Putamen (tissue), 1 donor: ENCODE measurements around the gene STC2.
"Not testable (repeated sequence)": the region's sequence is repeated elsewhere in the genome, so short reads cannot be mapped to it uniquely, and the experiment has no call there.

Experiments
- DNase-seq: peaks from one replicate; pipeline ENCODE4 v3.0.0-alpha.2; 2016; ENCODE audit warnings: low spot score

Gene STC2, protein sequence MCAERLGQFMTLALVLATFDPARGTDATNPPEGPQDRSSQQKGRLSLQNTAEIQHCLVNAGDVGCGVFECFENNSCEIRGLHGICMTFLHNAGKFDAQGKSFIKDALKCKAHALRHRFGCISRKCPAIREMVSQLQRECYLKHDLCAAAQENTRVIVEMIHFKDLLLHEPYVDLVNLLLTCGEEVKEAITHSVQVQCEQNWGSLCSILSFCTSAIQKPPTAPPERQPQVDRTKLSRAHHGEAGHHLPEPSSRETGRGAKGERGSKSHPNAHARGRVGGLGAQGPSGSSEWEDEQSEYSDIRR

DNA sequence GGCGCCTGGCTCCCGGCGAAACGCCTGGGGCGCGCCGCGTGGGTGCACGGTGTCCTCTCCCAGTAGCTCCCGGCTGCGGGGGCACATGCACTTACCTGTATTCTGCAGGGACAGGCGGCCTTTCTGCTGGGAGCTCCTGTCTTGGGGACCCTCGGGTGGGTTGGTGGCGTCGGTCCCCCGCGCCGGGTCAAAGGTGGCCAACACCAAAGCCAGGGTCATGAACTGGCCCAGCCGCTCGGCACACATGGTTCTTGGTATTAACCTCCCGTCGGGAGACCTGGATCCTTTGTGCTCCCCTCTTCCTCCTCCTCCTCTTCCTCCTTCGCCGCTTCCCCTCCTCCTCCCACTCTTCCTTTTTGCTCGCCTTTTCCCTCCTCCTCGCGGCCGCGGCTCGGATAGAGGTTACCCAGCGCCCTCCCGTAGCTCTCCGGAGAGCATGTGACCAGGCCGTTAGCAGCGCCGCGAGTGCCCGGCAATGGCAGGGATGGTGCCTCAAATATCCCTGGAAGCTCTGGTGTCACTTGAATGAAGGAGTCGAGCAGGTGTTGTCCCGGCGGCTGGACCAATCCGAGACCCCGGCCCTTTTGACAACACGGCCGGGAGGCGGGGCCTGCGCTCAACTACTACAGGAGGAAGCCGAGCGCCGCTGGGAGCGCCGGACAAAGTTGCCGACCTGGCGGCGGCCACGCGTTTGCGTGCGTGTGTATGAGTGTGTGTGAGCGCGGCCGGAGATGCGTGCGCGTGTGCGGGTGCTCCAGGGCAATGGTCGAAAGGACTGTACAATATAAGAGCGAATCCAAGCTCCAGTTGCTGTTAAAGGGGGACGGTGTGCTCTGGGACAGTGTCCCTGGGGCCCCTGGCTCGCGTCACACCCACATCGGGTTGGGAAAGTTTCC is at the start of gene STC2:
STC2 (minus strand) TSS at position 467 of the 896 bp plus-strand sequence; CDS start at position 246, 221 bp downstream.
- DNase-seq: no peak

DNA sequence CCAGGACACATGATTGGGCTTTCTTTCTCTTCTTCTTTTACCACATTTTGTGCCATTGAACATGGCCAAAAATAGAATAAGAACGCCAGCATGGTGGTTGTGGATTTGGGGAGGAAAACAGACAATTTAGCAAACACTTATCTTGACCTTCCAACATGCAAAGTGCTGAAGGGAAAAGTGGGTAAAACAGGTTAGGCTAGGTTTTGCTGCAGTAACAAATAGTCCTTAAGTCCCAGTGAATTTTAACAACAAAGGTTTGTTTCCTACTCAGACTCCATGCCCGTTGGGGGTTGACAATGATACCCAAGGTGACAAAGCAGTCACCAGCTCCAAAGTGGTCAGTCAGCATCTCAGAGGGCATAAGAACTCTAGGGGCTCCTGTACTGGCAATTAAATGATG is 43.2 kb upstream of the STC2 start:
- DNase-seq: no peak

DNA sequence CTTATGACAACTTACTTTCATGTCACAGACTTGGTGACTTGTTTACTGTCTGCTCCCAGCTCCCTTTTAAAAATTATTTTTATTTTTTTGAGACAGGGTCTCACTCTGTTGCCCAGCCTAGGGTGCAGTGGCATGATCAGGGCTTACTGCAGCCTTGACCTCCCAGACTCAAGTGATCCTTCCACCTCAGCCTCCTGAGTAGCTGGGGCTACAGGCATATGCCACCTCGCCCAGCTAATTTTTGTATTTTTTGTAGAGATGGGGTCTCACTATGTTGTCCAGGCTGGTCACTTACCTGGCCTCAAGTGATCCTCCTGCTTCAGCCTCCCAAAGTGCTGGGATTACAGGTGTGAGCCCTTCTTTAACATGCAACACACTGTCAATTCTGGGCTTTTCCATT is 35.2 kb upstream of the STC2 start:
- not testable (repeated sequence) for DNase-seq

DNA sequence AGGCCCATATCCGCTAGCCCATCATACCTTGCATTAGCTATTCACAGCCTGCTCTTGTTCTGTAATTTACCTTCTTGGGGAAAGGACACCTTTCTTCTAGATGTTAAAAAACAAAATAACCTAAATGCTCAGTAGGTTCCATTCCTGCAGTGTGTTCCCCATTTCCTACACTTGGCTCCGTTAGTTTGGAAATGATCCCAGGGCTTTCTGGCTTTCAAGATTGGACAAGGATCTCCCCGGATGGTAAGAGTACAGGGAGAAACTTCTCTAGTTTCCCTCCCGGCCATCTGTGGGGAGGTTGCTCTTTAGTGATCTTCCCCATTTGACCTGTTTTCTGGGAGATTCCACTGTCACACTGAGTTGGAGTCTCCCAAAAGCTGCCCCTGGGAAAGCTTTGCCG is 27.3 kb upstream of the STC2 start:
- DNase-seq: no peak

DNA sequence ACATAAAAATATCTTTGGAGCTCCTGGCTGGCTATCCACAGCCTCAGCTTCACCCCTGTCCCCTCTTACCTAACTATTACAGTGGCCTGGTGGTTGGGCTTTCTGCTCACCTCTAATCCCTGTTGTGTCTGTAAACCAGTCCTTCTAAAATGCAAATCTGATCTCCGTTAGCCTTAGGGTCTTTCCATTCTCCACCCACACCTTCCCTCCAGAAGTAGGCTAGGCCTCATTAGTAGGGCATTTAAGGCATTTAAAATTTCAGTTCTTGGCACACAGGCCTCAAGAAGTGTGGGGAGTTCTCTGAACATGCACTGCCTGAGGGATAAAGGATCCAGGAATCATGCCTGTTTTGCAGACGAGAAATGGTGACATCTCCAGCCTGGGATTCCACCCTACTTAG is 26.4 kb upstream of the STC2 start:
- no peak for DNase-seq

DNA sequence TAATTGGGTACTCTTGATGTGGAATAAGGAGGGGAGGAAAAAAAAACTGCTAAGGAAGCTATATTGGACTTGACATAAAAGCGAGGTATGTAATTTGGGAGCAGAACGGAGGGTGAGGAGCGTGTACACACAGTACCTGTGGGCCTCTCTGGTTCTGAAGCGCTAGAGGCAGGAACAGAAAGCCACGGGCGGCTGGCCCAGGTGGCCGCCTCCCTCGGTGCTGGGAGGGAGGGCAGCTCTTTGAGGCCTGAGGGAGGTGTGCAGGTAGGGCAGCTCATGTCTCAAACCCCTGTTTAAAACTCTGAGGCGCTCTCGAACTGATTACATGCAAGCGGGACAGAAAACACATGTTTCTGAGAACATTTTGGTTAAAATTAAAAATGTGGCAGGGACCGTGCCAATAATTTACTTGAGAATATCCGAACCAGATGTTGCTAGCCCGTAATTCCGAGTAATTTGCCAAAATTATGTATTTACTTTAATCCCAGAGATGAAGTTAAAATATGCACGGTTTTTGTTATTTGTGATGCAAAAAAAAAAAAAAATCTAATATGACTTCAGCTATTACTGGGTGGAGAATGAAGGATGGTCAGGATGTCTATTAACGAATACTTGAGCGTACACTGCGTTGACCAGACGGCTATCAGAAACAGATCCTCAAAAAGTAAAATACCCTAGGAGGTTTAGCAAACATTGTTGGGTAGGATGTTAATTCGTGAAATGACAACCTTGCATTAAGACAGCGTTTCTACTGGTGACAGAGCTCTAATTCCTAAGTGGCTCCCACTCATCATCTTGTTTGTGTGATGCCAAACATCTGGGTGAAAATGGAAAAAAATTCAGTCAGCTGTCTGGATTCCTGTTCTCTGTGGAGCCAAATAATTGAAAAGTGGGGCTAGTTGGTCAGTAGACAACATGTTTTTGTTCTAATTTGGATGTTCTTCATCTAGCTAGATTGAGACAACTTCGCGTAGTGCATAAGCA is 24.4 kb upstream of the STC2 start:
- DNase-seq: no peak

DNA sequence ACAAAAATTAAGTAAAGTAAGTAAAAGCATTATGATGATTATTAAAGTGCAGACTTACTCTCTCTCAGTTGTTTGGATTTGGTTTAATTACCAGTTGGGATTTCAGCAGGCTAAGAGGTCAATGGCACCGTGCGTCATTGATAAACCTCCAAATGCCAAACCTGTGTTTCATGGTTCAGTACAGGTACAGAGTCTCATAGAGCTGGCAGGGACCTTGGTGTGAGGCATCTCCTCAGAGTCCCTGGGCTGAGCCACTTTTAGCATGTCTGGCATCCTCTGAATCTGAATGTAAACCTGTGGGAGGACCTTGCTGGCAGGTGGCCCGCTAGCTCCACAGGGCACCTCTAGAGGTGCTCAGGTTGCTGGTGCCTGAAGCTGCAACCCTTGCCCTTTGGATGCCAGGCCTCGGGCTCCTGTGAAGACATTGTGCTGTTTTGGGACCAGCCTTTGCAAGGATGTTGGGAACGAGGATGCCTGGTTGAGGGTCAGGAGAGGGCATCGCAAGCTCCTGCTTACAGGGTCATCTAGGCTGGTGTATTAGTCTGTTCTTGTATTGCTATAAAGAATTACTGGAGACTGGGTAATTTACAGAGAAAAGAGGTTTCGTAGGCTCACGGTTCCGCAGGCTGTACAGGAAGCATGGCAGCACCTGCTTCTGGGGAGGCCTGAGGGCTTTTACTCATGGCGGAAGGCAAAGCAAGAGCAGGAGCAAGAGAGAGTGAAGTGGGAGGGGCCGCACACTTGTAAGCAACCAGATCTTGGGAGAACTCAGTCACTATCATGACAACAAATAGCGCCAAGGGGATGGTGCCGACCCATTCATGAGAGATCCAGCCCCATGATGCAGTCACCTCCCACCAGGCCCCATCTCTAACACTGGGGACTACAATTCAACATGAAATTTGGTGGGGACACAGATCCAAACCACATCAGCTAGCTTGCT is 14.9 kb upstream of the STC2 start:
- no peak for DNase-seq

DNA sequence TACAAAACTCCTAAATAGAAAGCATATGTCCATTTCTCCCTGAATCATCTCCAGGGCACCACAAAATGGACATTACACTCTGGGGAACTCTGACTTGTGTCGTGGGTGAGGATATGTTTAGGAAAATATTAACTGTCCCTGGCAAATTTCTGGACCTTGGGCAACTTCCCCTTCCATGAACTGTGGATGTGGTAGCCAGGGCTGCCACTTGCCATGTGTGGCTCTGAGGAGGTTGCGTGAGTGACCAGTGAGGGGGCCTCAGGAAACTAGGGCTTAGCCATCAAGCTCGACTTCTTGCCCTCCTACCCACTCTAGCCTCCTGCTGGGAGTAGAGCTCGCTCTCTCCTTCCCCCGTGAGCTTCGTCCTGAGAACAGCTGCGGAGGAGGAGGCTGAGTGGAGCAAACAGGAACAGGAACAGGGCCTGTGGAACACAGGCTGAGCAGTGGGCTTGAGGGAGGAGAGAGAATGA is 13.8 kb upstream of the STC2 start:
- no peak for DNase-seq

DNA sequence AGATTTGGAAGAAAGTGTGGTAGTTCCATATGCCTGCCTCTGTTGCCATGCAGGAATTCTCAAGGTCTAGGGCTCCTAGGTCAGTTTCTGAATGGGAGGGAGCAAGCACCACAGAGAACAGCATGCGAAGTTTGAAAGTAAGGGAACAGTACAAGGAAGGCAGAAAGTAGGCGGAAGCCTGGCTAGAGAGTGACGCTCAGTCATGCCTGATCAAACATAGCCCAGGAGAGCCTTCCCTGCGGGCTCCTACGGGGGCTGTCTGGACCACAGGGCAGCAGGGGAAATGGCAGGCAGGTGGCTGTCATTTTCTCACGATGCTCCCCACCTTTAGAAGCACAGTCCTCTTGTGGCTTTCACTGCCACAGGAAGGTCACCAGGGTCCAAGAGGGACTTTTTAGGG is 12.8 kb upstream of the STC2 start:
- DNase-seq: no peak

DNA sequence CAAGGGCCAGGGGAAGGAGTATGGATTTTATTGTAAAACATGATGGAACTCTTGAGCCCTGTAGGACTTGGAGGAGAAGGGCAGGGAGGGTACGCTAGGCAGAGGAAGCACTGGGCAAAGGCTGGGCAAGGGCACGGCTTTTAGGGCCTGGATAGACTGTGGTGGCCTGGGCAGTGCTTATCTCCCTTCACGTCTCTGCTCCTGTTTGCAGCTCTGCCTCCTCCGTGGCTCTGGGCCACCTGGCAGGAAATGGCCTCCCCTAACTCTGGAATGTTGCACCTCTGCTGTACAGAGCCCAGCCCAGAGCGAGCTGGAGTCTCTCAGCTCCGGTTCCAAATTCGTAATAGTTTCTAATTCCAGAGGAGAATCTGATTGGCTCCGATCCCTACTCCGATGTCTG is 12.2 kb upstream of the STC2 start:
- DNase-seq: no peak

DNA sequence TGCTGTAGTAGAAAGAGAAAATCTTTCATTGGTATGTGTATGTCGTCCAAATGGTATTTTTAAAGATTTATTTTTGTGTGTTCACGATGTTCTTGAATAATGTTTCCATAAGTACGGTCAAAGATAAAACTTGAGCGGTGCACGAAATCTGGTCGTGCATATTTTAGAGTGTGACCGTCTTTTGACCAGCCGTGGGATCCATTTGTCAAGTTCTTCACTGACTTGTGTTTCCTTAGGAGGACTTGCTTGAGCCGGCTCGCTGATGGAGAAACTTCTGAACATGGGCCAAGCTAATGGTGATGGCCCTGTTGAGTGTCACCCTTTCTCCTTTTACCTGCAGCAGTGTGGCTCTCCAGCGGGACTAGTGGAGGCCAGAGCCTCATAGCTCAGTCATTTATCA is 11.1 kb upstream of the STC2 start:
- no peak for DNase-seq

DNA sequence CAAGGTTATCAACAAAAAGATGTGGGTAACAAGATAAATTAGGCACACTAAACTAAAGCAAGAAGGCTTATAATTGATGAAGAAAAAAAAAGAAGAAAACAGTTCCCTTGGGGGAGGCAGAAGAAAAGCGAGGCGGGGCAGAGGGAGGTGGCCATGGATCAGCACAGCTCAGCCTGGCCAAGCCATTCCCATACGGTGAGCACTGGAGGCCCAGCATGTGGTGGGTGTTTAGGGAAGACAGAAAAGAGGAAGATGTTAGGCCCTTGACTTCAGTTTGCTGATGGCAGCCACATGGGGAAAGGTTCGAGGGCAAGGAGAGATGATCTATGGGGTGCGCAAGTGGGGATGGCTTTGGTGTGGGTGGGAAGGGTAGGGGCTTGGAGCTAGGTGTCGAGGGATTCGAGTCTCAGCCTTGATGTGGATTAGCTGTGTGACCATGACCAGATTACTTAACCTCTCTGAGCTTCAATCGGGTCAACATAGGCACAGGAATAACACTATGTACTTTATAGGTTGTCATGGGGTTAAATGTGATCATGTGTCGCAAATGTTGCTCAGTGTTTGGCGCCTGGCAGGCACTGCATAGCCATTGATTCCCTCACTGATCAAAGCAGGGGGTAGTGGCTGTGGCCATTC is 10.3 kb upstream of the STC2 start:
- DNase-seq: no peak

DNA sequence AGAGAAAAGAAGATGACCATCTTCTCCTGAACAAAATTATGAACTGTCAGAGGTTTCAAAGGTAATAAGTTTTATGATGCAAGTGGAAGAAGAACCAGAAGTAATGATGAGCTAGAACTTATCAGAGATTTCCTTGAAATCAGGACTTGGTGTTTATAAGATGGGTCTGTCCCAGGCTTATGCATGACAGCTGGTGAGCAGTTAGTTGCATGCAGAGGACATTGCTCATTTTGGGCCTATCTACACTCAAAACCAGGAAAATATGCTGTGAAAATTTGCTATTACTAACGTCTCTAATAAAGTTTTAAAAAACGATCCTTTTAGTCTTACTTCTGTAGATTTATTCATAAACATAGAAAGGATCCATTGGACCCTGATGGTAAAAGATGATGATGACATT is 6.6 kb upstream of the STC2 start:
- DNase-seq: no peak

DNA sequence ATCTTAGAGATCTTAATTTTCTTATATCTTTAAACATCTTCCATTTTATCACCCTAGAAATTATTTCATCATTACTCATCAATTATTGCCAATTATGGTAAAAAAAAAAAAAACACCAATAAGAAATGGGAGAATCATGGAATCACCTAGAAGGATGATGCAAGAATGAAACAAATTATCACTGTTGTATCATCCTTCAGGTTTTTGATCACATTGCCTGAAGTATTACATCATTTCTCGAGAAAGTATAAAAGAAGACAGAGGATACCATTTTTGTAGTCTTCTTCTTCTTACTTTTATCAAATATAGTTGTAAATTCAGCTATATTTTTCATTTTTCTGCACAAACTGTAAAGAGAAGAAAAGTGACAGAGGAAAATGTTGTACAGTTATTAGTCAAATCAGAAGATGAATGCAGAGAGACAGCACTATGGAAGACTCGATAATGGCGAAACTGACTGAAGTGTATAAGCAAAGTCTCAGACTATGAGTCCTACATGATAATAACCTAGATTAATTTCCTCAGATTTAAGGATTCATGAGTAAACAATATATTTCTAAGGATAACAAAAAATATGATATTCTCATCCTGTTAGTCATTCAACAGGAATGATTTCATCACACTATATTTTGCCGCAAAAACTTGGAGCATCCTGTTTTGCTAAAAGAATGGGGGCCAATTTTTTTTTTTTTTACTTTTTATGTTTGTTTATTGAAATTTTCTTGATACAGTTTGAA is 5.9 kb upstream of the STC2 start:
- no peak for DNase-seq

DNA sequence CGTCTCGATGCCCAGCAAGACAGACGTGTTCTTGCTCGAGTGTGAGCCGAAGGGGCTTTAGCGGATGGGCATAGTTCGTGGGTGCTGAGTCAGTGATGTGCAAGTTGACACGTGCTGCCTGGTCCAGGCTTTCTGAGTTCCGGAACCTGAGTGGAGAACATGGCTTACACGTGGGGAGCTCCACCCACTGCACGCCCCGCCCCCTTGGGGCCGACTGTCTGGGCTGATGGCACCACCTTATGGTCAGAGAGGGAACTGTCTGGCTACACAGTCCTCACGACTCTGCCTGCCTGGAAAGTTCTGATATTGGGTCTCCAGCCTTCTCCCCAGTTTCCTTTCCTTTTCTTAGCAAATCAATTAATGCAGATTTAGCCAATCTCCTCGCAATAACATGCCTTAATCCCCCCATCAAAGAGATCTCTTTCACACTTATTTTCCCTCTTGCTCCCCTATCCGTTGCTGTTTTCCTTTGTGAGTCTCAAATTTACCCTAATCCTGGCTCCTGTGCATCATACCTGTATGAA is 3.8 kb upstream of the STC2 start:
- DNase-seq: peak; percentile 75

DNA sequence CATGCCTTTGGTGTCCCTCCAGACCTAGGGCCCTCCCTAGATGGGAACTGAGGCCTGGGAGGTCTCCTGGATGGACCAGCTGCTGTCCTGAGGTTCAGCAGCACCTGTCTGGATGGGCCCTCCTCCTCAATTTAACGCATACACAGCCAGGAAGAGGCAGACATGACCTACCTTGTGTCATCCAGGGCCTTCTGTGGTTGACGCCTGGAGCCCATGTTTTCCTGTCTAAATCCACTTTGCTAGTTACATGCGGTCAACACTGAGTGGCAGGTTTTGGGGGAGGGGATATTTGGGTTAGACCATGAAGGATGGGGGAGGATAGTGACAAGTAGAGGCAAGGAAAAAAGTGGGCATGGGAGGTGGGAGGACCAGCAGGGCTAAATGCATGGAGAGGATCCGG is 3.1 kb upstream of the STC2 start:
- no peak for DNase-seq

DNA sequence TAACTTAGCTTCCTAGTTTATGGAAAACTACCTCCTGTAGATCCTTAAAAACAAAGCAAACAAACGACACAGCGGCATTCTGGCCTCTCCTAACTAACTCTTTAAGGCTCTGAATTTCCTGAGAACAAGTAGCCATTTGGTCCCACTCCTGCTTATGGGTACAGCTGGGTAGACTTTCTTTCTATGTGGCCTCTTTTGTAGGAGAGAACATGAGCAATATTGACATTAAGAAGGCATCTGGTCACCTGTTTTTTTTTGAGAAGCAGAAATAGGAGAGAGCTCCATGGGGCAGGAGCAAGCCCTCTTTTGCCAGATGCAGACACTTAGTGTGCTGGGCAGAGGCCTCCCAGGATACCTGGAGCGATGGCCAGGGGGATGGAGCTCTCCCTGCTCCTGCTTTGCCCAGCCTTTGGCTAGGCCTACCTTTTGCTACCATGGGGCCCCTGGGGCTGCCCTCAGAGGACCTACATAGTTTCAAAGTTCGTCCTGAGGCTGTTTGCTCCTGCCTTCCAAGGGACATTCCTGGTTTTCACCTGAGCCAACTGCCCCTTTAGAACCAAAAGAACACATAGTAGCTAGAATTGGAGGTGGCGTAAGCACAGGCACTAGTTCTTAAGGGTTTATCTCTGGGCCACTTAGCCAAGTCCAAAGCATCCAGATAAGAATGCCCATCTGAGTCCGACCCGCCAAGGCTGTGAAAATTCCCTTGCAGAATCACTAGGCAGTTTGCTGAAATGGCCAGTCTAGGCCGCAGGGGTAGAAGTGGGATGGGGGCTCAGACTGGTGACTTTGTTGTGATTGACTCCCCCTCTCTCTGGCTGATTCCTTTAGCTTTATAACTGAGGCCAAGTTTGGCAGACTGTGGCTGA is 2.4 kb upstream of the STC2 start:
- DNase-seq: no peak
